ENCODE results near the gene FCHSD2.

Gene FCHSD2

GRCh38 chr11:73142128-73142377 is at the start of gene FCHSD2:
FCHSD2 (minus strand) TSS chr11:73142318; CDS start chr11:73141877, 441 bp downstream.
- no peak for DNase-seq

DNA sequence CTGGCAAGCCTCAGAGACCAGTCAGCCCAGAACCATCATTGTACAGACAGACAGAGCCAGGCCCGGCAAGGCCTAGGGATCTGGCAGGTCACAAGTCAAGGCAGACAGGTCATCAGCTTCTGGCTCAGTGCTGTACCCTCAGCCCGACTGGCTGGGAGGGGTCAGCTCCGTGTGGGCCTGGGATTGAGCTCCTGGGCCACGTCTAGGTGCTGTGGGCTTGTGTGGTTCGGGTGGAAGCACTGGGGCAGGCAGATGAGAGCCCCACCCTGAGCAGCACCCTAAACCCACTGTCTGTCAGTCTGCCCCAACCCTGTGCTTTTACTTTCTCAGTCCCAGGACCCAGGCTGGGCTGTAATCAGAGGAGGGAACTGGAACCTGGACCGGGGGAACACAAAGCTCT is 49.0 kb upstream of the FCHSD2 start:
- no peak for DNase-seq

GRCh38 chr11:73190557-73190885 is 48.4 kb upstream of the FCHSD2 start:
- no peak for DNase-seq

DNA sequence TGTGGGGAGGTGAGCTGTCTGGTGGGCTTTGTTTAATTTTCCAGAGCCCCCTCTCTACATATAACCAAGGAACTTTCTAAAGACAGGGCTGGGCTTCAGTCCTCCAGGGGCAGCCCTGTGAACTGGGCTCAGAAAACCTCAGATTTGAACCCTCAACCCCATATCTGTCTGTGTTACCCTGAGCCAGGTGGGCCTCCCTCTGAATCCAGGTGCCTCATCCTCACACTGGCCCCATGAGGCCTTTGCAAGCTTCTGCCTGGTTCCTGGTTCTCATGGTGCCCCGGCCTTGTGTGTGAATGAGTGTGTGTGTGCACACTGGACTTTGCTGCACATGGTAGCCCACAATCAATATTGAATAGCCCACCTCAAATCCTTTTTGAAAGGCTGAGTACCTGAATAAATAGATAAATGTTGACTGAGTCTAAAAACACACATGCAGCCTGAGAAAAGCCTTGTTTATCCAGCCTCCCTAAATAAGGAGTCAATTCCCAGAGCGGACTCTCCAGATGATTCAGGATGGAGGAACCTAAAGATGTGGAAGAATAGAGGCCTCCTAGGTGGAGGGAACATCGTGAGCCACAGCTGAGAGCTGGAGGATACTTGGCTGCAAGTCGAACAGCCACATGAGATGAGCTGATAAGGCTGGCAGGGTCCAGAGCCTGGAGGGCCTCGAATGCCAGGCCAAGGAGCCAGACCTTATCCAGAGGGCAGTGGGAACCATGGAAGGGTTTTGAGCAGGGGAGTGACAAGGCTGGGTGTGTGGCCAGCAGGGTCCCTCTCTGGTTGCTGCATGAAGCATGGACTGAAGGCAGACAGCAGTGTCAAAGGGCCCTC is 47.8 kb upstream of the FCHSD2 start:
- DNase-seq: no peak

DNA sequence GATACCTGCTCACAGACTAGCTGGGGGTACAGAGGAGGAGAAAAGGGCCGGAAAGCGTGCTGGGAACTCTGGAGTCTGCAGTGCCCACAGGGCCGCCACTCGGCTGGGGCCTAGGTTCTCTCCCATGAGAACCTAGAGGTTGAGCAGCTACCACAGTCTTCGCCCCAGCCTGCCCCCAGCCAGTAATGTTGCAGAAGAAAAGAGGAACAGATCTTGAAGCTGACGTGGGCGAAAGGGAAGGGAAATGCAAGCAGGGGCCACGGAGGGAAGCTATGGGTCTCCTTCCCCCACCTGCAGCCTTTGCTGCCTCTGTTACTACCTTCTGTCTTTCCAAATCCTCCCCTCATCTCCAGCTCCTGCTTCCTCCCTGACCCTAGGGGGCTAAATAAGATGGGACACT is 47.2 kb upstream of the FCHSD2 start:
- DNase-seq: no peak

DNA sequence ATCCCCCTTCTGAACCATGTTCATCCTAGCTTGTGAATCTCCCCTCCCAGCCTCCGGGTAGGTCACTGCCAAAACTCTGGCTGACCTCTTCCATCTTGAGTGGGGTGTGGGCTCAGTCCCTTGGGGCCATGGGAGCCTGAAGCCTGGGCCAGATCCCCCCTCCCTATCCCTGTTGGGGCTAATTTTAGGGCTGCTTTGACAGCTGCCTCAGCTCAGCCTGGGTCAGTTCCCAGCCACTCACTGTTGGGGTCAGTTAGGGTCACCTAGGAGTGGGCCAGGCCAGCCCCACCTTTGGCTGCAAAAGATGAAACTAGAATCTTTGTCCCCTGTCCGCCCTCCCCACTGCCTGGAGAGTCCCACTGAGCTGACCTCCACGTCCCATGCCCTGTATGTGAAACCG is 46.2 kb upstream of the FCHSD2 start:
- no peak for DNase-seq

- DNase-seq: no peak
These were observed 45.7 kb upstream of the FCHSD2 start for GRCh38 chr11:73187854-73188253.

GRCh38 chr11:73186886-73187285 is 44.8 kb upstream of the FCHSD2 start:
- no peak for DNase-seq

- no peak for DNase-seq
These were observed 44.3 kb upstream of the FCHSD2 start for GRCh38 chr11:73186294-73186850.

GRCh38 chr11:73185680-73186293 is 43.7 kb upstream of the FCHSD2 start:
- DNase-seq: no peak

DNA sequence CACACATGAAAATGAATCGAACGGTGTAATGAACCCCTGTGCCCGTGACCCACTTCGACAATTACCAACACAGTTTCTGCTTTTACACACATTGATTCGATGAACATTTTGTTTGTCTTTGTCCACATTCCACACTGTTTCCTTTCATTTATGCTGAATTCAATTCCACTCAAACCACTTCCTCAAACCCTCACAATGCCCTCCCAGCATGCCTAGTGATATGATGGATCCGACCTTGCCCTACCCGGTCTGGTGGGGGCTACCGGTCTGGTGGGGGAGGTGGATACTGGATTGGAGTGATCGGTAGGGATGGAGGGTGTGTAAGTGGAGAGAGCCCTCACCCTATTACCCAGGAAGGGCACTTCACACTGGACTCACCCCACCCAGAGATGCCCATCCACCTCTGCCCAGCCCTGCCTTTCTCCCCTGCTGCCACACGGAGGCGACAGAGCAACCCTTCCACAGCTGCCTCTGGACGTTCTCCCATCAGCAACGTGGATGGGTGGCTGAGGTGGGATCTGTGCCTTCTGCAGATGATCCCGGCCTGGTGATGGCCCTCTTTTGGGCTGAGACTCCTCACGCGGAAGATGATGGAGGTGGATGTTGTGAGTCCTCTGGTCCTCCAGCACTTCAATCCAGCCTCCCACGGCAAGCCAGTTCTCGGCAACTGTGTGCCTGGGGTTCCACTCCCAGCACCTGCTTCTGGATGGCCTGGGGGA is 43.0 kb upstream of the FCHSD2 start:
- peak; percentile 48 for DNase-seq

- no peak for DNase-seq
These were observed 40.8 kb upstream of the FCHSD2 start for GRCh38 chr11:73182824-73183321.

GRCh38 chr11:73178681-73179080 is 36.6 kb upstream of the FCHSD2 start:
- no peak for DNase-seq

DNA sequence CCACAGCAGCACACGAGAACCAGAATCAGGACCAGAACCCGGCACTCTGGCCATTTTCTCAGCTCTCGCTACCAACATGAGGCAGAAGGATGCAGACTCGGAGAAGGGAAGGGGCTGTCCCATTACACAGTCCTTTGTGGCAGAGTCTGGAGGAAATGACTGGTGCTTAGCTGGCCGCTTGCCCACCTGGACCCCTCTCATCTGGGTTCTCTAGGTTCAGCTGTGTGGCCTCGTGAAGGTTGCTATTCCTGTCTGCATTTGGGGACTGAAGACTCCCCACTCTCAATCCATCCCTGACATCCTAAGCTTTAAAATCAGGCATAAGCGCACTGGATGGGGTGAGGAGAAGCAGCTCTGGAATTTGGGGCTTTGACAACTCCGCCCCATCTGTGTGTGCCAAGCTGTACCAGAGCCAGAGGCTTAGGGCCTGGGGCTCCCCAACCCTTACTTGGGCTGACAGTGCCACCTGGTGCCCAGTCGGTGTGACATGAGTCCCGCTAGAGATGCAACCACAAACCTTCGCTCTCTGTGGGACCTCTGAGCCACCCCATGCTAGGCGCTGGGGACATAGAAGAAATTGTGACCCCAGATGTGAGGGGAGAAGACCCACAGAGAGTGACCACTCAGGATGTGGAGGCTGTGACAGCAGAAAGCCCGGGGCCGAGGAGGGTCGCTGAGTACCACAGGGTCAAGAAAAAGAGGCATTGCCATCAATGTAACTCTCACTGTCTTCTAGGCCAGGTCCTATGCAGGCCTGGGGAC is 35.8 kb upstream of the FCHSD2 start:
- DNase-seq: peak; percentile 91

DNA sequence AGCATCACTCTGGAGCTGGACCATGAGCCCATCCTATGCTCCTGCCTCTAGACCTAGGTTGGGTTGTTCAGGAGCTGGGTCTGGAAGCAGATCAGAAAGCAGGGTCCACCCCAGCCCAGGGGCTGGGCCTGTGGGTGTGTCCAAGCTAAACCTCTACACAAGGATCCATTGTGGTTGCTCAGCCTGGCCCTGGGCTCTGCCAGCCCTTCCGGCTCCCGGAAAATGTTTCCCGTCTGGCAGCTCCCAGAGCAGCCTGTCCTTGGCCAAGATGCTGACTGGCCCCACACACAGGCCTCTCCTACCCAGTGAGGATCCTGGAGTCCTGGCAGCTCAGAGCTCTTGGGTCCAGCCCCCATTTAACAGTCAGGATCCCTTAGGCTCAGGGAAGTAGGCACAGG is 35.3 kb upstream of the FCHSD2 start:
- peak; percentile 74 for DNase-seq

DNA sequence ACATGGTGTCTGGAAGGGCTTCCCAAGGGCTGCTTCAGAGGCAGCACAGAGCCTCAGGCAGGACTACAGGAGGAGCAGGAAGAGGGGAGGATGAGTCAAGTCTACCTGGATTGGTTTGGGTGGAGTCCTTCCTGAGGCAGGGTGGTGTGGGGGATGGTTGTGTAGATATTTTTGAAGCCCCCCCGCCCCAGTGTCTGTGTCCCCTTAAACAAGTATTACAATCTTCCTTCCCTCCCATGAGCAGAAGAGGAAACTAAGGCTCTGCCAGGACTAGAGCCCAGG is 34.7 kb upstream of the FCHSD2 start:
- no peak for DNase-seq

DNA sequence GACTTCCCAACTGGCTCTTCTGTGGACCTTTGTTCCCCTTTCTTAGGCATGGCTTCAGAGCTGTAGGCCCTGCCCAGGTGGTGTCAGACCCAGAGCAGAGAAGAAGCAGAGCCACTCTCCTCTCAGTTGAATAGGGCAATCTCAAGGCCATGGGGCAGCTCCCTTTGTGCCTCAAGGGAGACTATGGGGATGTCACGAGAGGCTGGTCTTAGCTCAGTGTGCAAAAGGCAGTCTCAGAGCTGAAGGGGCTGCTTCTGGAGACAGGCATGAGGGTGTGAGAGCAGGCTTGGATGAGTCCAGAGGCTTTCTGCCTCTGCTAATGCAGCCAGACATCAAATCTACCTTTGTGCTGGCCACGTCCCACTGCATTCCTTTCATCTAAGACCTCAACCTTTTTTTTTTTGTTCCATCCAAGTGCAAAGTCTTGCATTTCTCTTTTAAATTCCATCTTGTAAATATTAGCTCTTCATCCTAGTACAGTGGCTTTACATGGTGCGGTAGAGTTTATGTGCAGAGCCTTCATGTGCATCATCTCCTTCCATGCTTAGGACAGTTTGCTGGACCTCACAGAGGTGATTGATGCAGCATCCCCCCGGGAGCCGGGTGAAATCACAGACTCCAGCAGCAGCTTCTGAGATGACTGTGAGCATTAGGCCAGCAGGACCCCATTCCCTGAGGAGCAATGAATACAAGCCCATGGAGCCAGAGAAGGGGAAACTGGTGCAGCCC is 34.2 kb upstream of the FCHSD2 start:
- no peak for DNase-seq

GRCh38 chr11:73175551-73176144 is 33.5 kb upstream of the FCHSD2 start:
- no peak for DNase-seq

GRCh38 chr11:73174495-73174791 is 32.3 kb upstream of the FCHSD2 start:
- no peak for DNase-seq

DNA sequence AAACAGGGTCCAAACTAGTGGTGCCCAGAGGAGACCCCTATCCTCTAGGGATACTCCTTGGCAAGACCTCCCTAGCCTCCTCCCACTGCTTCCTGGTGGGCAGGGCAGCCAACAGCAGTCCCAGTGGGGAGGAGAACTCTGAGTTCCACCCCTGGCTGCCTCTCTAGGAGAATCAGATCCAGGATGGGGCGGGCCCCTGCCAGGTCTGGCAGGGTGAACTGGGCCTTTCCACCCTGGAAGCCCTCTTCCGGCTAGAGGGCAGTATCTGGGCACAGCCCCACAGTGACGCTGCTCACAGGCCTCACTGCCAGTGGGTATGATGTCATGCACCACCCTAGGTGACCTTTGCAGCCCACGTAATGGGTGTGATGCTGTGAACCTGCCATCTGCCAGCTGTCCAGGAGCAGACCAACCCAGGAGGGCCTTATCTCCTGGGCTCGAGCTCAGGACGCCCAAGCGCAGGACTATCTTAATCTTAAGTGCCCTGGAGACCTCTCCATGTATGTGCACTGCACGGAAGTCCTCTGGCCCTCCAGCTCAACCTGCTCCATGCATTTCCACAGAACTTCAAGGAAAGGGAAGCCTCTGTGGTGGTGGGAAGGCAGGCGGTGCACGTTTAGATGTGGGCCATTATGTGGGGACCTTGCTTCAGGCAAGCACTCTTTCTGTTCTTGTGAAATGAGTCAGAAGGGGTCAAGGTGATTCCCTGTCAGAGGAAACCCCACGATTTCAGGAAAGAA is 31.8 kb upstream of the FCHSD2 start:
- no peak for DNase-seq

DNA sequence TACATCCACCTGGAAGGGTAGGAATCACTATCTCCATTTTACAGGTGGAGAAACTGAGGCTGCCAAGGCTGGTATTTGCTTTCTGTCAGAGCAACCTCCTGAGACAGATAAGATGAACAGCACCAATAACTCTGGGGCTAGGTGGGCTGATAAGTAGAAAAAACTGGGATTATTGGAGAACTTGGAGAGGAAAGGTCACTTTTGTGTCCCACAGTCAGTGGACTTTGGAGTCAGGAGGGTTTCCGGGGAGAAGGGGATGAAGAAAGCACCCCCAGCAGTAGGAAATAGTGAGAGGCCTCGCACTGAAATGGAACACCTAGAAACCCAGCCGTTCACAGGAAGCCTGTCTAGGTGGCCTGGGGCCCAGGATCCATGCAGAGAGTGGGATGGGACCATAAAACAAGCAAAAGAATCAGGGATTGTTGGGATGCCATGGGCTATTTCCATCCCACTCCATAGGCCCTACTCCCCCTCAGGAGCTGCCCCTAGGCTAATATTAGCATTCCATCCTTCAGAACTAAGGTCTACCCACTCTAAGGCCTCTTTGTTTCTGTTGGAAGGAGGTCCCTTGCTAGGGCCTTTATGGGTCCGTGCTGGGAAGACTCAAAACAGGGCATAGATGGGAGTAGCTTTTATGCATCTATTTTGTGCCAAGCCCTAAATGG is 31.0 kb upstream of the FCHSD2 start:
- DNase-seq: no peak

Data from right hindlimb (tissue), 1 donor.